Stimulated activated CD4-positive, alpha-beta T cell treated with anti-CD3 and anti-CD28 coated beads, Interleukin-12 subunit alpha, Interleukin-12 subunit beta, amount 100 ng/mL, for 48 hours (primary cell): ENCODE measurements around the gene DNM2.
"Not testable (repeated sequence)": the region's sequence is repeated elsewhere in the genome, so short reads cannot be mapped to it uniquely, and the experiment has no call there.

Experiments used
- DNase-seq, 3 donors: peaks; one replicate each; pipeline ENCODE4 v3.0.0-alpha.2; 2020; ENCODE audit warnings: low read depth in 2 of 3, low spot score in 1 of 3

DNM2 gene

DNA sequence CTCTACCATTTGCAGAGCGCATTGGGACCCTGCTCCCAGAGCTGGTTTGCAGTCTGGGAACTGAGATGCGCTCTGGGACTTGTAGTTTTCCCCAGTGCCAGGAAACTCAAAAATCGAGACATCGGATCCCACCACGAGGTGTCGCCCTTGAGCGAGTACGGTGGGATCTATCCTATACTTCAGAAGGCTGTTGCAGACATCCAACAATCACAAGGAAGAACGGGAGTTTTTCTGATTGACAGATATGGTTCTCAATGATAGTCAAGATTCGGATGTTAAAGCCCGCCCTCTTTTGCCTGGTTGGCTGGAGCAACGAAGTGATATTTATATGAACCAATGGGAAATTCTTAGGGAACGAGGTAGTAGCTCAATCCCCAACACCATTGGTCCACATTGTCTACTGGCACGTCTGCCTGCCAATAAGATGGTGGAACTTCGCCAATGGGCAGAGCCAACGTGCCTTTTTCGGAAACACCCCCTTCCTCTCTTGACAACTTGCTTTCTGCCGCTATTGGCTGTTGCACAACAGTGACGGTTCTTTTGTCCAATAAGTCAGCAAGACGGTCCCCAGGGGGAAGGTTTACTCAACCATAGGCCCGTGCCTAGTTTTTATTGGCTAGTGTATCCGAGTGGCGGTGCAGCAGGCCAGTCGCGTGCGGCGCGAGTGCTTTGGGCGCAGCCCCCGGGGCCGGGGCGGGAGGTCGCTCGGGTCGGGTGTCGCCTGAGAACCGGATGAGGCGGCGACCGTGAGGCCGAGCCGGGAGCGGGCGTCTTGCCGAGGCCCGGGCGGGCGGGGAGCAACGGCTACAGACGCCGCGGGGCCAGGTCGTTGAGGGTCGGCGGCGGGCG, at the start of gene DNM2:
Gene DNM2 (plus strand): TSS at position 724 of the 849 bp plus-strand sequence. CDS start 164 bp downstream, outside the sequence.
- DNase-seq: peak; percentile 96 to 98 (median 96)

DNA sequence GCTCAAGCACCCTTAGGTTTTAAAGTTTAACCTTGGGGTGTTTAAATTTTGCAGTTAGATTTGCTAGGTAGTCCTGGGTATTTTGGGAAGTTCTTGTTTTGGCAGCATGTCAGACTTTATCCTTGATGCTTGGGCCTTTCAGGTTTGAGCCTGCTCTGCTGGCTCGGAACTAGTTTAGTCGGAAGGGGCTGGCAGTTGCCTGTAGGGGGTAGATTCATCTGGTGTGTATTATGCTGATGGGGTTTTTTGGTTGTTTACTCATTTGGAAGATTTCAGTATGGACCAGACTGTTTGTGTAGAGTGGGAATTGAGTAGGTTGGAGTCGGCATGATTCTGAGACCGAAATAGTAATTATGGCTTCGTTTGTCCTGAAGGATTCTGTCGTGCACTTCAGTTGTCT, 48.6 kb upstream of the DNM2 start:
- DNase-seq: no peak

DNA sequence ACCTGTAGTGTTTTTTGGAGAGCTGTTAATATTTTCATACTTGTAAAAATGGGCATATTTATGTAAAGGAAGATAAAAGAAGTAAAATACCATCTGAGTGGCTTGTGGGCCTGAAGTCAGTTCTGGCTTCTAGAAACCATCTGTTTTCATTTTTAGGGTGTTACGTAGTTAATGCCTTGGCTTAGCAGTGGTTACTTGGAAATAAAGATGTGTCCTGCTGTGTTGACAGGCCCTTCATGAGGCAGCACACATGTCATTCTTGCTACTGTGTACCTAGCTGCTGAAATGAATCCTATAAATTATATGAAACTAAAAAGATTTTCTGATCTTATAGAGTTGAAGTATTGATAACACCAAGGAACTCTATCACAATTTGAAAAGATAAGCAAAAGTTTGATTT, 47.7 kb upstream of the DNM2 start:
- no peak for DNase-seq

DNA sequence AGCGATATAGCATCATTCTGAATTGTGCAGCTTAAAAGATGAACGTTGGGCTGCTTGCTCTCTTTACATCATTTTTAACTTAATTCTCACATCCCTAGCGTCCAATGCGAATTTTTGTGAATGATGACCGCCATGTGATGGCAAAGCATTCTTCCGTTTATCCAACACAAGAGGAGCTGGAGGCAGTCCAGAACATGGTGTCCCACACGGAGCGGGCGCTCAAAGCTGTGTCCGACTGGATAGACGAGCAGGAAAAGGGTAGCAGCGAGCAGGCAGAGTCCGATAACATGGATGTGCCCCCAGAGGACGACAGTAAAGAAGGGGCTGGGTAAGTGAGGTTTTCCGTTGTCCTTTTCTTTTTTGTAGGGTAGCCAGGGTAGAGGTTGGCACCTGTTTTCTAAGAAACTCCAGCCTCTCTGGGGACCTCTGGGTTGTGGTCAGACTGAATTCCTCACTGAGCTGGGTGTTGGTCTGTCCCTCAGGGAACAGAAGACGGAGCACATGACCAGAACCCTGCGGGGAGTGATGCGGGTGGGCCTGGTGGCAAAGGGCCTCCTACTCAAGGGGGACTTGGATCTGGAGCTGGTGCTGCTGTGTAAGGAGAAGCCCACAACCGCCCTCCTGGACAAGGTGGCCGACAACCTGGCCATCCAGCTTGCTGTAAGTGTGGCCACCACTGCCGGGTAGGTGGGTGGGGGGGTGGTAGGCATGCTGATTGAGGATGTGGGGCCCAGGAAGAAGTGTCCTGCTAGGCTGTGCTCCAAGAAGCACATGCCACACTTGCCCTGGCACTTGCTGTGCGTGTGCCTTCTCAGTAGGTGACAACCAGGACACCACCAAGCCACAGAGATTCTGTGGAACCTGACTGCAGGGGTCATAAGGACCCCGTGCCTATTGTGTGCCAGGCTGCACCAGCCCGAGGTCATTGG, 46.7 kb upstream of the DNM2 start:
- DNase-seq: no peak

DNA sequence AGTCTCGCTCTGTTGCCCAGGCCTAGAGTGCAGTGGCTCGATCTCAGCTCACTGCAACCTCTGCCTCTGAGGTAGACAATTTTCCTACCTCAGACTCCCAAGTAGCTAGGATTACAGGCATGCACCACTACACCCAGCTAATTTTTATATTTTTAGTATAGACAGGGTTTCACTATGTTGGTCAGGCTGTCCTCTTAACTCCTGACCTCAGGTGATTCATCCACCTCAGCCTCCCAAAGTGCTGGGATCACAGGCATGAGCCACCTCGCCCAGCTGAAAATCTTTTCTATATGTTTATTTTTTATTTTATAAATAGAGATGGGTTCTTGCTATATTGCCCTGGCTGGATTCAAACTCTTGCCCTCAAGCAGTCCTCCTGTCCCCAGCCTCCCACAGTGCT, 46.0 kb upstream of the DNM2 start:
- DNase-seq: not testable (repeated sequence)

DNA sequence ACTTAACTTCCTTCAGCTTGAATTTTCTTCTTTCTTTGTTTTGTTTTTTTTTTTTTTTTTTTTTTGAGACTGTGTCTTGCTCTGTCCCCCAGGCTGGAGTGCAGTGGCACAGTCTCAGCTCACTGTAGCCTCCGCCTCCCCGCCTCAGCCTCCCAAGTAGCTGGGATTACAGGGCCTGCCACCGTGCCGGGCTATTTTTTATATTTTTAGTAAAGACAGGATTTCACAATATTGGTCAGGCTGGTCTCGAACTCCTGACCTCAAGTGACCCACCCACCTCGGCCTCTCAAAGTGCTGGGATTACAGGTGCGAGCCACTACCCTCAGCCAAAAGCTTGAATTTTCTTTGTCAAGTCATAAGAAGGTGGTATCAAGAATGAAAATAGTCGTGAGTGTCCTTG, 42.7 kb upstream of the DNM2 start:
- not testable (repeated sequence) for DNase-seq

DNA sequence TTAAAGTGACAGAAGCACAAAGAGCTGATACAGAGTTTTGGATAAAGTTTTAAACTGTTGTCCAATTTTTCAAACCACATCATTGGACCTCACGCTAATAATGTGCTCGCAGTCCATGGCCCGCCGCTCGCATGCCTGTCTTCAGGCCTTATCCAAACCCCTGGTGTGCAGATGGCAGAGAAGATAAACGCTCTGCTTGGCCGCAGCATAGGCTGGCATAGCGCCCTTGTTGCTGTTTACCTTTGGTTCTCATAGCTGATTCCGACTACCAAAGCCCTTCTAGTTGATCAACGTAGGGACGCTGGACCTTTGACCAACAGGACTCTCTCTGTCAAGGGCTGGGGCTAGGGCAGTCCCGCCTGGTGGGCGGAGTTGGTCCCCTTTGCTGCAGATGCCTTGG, 40.1 kb upstream of the DNM2 start:
- no peak for DNase-seq

DNA sequence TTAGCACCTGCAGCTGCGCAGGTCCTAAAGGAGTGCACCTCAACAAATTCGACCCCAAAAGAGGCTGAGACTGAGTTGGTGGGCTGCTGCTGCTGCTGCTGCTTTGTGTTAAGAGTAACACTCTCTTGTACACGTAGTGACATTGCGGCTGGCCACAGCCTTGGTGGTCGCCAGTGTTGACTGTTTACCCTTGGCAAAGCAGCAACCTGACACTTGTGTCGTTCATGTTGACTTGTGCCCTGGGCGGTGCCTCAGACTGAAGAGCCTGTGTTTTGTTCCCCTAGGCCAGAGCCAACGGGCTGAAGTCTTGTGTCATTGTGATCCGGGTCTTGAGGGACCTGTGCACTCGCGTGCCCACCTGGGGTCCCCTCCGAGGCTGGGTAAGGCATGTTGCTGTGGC, 39.1 kb upstream of the DNM2 start:
- no peak for DNase-seq

DNA sequence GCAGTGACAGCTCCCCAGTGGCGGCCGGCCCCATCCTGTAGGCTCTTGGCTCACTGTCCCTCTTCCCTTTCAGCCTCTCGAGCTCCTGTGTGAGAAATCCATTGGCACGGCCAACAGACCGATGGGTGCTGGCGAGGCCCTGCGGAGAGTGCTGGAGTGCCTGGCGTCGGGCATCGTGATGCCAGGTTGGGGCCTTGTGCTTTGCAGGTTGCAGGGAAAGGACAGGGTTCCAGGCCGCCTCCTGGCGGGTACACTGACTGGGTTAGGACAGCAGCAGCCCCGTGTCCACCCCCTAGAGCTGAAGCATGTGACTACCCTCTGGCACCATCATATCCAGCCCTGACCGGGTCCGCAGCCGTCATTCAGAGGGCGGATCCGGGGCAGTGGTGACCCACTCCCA, 38.1 kb upstream of the DNM2 start:
- no peak for DNase-seq

DNA sequence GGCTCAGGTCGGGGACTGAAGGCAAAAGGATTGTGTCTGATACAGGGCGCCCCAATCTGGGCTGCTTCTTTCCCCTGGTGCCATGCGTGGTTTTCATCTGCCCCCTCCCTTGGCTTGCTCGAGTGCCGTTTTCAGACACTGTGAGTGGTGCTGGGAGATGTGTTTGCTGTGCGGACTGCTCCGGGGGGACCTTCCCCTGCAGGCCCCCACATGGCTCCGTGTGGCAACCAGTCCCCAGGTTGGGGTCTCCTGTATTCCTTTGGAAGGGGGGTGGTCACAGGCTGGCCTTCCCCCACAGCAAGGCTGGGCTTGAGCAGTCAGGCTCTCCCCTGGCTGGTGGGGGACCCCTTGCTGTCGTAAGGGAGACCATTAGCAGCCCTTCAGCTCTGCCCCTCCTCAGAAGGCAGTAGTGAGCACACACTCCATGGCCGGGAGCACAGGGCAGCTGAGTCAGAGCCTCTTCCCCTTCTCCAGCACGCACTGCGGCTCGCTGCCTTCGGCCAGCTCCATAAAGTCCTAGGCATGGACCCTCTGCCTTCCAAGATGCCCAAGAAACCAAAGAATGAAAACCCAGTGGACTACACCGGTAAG, 37.2 kb upstream of the DNM2 start:
- DNase-seq: no peak

DNA sequence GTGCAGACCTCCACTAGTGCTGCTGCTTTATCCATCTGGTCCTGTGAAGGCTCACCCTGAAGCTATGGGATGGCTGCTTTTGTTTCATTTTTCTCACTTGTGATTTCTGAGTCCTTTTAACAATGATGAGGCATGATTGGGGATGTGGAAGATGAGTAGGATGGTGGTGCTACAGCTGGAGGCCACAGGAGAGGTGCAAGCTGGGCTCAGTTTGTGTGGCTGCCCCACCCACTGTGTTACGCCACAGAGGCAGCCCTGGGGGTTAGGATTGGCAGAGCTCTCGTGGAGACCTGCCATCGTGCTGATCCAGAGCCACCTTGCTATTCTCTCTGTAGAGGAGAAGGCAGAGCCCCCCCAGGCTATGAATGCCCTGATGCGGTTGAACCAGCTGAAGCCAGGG, 36.2 kb upstream of the DNM2 start:
- no peak for DNase-seq

DNA sequence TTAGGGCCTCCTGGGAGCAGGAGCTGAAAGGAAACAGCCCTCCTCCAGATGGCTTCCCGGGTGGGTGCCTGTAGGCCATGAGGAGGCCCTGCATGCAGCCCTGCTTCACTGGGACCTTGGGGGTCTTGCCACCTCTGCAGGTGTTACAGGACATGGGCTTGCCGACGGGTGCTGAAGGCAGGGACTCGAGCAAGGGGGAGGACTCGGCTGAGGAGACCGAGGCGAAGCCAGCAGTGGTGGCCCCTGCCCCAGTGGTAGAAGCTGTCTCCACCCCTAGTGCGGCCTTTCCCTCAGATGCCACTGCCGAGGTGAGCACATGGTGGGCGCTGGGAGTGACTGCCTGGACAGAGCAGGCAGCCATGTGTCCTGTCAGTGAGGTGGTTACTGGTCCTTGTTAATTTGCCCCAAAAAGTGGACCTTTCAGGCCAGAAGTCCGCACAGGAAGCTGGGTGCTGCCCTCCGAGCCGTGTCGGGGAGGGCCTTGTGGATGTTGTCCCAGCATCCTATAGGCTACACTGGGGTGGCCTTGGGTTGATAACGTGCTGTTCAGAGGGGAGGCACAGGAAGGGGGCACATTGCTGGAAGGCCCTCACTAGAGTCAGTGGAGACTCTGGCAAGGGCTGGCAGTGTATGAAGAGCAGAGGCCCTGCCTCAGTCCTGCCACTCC, 35.3 kb upstream of the DNM2 start:
- DNase-seq: no peak

DNA sequence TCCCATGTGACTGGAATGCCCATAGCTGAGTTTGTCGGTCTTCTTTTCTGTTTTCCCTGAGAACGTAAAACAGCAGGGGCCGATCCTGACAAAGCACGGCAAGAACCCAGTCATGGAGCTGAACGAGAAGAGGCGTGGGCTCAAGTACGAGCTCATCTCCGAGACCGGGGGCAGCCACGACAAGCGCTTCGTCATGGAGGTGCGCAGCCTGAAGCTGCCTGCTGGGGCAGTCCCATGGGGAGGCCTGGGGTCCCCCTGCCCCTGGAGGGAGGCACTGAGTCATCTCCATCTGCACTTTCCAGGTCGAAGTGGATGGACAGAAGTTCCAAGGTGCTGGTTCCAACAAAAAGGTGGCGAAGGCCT, 34.8 kb upstream of the DNM2 start:
- DNase-seq: no peak

DNA sequence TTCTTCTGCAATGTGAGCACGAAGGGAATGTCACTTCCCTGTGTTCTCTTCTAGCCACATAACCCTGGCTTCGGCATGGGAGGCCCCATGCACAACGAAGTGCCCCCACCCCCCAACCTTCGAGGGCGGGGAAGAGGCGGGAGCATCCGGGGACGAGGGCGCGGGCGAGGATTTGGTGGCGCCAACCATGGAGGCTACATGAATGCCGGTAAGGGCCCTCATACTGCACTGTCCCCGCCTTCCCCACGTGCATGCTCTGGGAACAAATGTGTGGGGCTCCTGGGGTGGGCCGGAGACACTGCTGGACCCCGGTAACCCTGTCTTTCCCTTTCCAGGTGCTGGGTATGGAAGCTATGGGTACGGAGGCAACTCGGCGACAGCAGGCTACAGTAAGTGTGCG, 34.3 kb upstream of the DNM2 start:
- no peak for DNase-seq

DNA sequence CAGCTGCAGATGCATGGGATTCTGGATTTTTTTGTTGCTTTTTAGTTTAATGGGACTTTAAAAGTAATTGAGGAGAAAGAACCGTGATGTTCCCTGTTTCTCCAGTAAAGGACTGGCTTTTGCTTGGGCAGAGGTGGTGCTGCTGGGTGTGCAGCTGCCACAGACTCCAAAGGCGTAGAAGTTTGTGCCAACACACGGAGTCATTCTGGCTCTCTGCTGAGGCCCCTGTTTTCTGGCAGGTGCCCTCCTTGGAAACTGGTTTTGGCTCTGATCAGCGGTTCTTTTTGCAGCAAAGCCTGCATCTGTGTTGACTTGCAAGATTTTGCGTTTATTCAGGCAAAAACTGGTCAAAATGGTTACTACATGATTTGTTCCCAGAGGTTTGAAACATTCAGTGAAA, 32.7 kb upstream of the DNM2 start:
- no peak for DNase-seq

DNA sequence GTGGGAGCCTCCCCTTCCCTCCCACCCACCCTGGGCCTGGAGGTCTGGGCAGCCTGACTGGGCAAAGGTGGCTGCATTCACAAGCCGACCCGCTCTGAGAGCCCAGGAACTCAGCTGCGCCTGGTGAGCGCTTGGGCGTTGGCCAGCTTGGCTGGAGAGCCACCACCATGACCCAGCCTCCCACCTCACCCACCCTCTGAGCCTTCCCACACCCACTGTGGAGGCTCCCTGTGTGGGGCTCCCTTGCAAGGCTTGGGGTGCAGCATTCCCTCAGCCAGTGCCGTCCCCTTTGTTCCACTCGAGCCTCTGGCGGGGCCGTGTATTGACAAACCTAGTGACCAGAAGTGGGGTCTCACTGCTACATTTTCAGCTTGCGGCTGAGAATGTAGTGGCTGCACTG, 31.7 kb upstream of the DNM2 start:
- DNase-seq: no peak

DNA sequence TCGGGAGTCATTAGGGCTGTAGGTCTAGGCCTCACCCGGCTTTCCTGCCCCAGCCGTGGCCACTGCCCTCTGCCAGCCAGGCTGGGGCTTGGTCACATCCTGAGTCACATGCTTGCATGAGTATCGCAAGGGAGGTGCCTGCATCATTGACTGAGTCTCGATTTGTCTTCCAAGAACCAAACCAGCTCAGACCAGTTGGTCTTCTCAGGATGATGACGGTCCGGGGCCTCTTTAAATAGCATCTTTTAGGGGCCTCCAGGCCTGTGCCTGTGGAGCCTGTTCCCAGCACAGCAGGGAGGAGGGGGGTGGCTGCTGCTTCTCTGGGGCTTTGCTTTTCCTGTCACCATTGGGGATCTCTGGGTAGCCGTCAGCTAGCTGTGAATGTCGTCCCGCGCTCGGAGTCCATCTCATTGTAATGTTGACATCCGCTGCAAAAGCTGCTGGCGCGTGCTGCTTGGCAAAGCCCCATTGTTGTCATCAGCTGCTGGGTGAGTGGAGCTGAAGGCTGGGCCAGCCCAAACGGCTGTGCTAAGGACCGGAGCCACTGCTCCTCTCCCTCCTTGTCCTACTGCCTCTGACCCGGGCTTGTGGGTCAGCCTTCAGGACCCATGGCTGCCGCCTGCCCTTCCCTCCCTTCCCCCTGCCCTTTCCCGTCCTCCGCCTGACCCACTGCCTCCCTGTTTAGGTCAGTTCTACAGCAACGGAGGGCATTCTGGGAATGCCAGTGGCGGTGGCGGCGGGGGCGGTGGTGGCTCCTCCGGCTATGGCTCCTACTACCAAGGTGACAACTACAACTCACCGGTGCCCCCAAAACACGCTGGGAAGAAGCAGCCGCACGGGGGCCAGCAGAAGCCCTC, 31.0 kb upstream of the DNM2 start:
- no peak for DNase-seq

DNA sequence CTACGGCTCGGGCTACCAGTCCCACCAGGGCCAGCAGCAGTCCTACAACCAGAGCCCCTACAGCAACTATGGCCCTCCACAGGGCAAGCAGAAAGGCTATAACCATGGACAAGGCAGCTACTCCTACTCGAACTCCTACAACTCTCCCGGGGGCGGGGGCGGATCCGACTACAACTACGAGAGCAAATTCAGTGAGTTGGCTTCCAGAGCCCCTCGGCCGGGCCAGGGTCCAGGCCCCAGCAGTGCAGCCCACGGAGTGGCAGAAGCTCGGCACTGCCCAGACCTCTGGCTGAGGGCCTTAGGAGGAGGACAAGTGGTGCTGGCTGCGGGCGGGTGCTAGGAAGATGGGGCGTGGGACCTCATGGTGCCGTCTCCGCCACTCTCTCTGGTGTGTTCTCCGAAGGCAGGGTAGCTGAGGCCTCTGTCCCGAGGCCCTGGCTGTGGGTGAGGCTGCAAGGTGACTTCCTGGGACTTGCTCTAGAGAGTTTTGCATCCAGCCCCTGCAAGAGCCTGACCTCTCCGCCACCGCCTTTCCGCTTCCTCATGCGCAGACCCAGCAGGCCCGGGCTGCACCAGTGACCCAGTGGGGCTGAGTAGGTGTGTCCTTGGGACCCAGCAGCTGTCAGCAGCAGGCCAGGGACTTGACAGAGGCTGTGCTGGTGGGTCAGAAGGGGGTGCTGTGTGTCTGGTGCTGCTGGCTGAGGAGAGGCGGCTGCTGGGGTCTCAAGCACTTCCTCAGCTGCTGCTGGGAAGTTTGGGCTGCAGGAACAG, 30.2 kb upstream of the DNM2 start:
- DNase-seq: no peak

DNA sequence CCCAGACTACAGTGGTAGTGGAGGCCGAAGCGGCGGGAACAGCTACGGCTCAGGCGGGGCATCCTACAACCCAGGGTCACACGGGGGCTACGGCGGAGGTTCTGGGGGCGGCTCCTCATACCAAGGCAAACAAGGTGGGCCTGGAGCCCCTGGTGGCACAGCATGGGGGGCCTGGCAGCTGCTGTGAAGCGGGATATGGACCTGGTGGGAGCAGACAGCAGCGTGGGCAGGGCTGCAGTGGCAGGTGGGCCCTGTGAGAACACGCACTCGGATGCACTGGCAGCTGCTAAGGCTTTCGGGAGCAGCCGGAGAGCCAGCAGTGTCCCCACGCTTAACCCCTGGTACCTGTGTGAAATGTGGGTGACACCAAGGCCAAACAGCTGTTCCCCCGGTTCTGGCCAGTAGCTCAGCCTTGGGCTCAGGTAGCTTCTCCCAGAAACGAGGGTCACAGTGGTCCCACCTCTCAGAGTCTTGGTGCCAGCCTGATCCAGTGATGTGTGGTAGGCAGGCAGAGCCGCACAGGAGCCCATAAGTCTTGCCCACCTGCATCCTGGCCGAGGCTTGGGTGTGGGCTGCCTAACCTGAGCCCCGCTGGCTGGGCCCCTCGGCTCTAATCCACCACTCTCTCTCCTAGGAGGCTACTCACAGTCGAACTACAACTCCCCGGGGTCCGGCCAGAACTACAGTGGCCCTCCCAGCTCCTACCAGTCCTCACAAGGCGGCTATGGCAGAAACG, 29.2 kb upstream of the DNM2 start:
- no peak for DNase-seq
